ENCODE results near the gene GHRL.
A peak's percentile ranks its signal among the peaks of the same experiment; 100 is the strongest.

The GHRL gene

DNA sequence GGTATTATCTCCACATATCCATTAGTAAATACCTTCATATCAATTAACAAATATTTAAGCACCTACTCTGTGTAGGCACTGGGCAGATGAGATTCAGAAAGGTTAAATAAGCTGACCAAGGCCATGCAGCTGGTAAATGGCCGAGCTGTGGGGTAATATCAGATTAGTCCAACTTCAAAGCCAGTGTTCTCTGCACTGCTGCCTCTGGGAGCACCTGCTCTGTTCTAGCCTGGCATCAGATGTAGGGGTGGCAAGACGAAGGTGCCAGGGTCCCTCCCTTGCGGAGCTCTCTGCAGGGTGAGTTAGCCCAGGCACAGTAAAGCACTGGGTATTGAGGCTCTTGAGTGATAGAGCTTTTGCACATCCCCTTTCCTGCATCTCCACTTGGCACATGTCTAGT is 39.0 kb downstream of the GHRL start:
- no peak overlapping the region for H3K9ac ChIP-seq (ENCODE audit: low read length)
- H3K36me3 ChIP-seq (ENCODE audit: control insufficient read depth, insufficient read depth, low read length, severe bottlenecking): peaks cover 36% of the 10 kb centered on the region
- DNase-seq (ENCODE audit: low read depth): no peak
- no peak overlapping the region for H3K4me3 ChIP-seq (ENCODE audit: low read length)
- H3K27me3 ChIP-seq (replicated peaks; ENCODE audit: control insufficient read depth, insufficient read depth, low read length): no peaks in the 10 kb centered on the region
- H3K4me1 ChIP-seq (ENCODE audit: control insufficient read depth, insufficient read depth, low read length): peaks cover 19% of the 10 kb centered on the region
- H3K9me3 ChIP-seq (ENCODE audit: control insufficient read depth, low read length): no peaks in the 10 kb centered on the region

DNA sequence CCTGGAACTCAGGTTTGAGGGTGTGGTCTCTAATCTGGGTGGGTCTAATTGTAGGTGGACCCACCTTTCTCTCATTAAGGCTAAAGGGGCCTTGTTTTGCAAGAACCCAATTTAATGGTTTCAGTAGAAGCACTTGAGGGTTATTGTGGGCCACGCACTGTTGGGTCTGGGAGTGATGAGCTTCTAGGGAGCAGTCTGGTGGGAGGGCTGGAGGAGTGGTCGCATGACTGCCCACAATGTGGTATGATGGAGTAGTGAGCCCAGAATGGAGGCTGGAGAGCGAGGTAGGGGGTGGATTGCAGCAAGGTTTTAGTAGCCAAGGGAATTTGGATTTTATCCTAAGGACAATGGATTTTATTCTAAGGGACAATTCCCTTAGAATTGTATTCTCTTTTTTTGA is 41.7 kb downstream of the GHRL start:
- Histone ChIP-seq H3K9ac (ENCODE audit: low read length) (no peak overlapping the region), H3K9me3 (ENCODE audit: control insufficient read depth, low read length) (peaks cover 2% of the 10 kb centered on the region), H3K36me3 (ENCODE audit: control insufficient read depth, insufficient read depth, low read length, severe bottlenecking) (peaks cover 30% of the 10 kb centered on the region), H3K4me3 (ENCODE audit: low read length) (peak overlapping the region; percentile 95), H3K27me3 (replicated peaks; ENCODE audit: control insufficient read depth, insufficient read depth, low read length) (no peaks in the 10 kb centered on the region), H3K4me1 (ENCODE audit: control insufficient read depth, insufficient read depth, low read length) (peaks cover 23% of the 10 kb centered on the region)
- DNase-seq (ENCODE audit: low read depth): no peak

DNA sequence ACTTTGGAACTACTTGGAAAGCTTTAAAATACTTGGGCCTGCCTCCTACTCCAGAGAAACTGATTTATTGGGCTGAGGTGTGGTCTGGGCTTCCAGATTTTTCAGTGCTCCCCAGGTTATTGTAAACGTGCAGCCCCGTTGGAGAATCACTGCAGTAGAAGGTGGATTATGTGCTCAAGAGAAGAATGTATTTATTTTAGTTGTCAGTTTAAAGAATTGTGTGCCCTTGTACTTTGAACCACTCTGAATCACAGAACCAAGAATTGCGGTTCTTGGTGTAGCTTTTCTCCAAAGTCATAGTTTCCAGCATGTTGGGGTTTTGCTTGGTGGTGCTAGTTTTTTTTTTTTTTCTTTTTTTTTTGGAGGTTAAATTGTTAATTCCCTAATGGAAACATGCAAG is 42.9 kb downstream of the GHRL start:
- peaks cover 26% of the 10 kb centered on the region for H3K36me3 ChIP-seq (ENCODE audit: control insufficient read depth, insufficient read depth, low read length, severe bottlenecking)
- H3K4me3 ChIP-seq (ENCODE audit: low read length): peak overlapping the region; percentile 95
- H3K9ac ChIP-seq (ENCODE audit: low read length): peak overlapping the region; percentile 92
- peaks cover 23% of the 10 kb centered on the region for H3K4me1 ChIP-seq (ENCODE audit: control insufficient read depth, insufficient read depth, low read length)
- DNase-seq (ENCODE audit: low read depth): peak; percentile 44
- no peaks in the 10 kb centered on the region for H3K27me3 ChIP-seq (replicated peaks; ENCODE audit: control insufficient read depth, insufficient read depth, low read length)
- H3K9me3 ChIP-seq (ENCODE audit: control insufficient read depth, low read length): peaks cover 14% of the 10 kb centered on the region

DNA sequence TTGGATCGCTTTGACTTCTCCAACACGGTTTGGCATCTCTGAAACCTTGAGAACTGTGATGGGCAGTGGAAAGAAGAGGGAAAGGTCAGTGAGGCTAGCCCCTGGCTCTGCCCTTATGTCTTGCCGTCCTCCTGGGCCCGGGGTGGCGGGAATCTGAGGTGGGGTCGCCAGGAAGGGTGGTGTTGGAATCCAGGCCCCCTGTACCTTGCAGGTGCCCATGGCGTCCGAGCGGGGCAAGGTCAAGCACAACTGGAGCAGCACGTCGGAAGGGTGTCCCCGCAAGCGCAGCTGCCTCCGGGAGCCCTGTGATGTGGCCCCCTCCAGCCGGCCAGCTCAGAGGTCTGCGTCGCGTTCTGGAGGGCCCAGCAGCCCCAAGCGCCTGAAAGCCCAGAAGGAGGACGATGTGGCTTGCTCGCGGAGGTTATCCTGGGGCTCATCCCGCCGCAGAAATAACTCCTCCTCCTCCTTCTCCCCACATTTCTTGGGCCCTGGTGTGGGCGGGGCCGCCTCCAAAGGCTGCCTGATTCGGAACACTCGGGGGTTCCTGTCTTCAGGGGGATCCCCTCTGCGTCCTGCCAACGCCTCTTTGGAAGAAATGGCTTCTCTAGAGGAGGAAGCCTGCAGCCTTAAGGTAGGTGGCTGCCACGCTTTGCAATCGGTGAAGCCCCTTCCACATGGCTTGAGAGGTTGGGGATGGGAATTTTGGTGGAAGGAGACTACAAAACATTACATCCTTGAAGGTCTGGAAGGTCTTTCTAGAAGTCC is 43.6 kb downstream of the GHRL start:
- H3K9me3 ChIP-seq (ENCODE audit: control insufficient read depth, low read length): peaks cover 19% of the 10 kb centered on the region

DNA sequence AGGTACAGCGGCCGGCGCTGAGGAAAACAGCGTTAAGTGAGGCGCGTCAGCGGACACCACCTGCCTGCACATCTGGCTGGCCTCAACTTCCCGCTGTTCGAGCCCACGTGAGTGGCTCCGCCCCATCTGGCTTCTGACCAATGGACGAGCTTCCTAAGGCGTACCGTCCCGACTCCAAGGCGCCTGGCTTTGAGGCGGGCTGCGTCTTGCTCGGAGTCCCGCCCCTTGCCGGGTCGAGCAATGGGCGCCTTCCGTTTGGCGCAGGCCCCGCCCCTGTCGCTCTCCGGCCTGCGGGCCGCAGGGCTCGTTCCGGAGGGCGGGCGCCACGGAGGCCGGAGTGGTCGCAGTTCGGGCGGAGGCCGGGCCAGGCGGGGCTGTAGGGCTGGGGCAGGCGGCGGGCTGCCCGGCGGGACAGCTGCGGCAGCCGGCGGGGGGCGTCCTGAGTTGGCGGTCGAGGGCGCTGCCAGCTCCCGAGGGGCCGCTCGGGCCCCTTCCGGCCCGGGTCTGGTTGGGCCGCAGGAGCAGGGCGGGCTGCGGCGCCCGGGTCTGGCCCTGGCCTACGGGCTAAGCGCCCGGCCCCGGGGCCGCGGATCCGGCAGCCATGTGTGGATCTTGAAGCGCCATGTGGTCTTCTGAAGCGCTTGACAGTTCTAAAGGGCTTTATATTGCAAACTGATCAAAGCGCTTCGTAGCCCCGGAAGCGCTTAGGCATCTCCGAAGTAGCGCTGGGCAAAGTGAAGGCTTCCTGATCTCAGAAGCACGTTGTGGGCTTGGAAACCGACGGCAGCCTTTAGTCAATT is 44.4 kb downstream of the GHRL start, which contains the start of gene TATDN2:
TSS of gene TATDN2 (plus strand) at position 276 of the 800 bp plus-strand sequence. CDS start 742 bp downstream, outside the sequence.
- Histone ChIP-seq H3K9me3 (ENCODE audit: control insufficient read depth, low read length) (peaks cover 19% of the 10 kb centered on the region), H3K27me3 (replicated peaks; ENCODE audit: control insufficient read depth, insufficient read depth, low read length) (no peaks in the 10 kb centered on the region), H3K4me1 (ENCODE audit: control insufficient read depth, insufficient read depth, low read length) (peaks cover 23% of the 10 kb centered on the region), H3K36me3 (ENCODE audit: control insufficient read depth, insufficient read depth, low read length, severe bottlenecking) (peaks cover 22% of the 10 kb centered on the region), H3K4me3 (ENCODE audit: low read length) (peak within 1 kb of the TSS; percentile 95), H3K9ac (ENCODE audit: low read length) (peak within 1 kb of the TSS; percentile 92)
- peak; percentile 99 for DNase-seq (ENCODE audit: low read depth)

More for the DNA sequence above, 43.6 kb downstream of the GHRL start:
- DNase-seq (ENCODE audit: low read depth): peak; percentile 51
- H3K9ac ChIP-seq (ENCODE audit: low read length): peak overlapping the region; percentile 92
- H3K36me3 ChIP-seq (ENCODE audit: control insufficient read depth, insufficient read depth, low read length, severe bottlenecking): peaks cover 29% of the 10 kb centered on the region
- H3K4me3 ChIP-seq (ENCODE audit: low read length): peak overlapping the region; percentile 95
- no peaks in the 10 kb centered on the region for H3K27me3 ChIP-seq (replicated peaks; ENCODE audit: control insufficient read depth, insufficient read depth, low read length)
- peaks cover 23% of the 10 kb centered on the region for H3K4me1 ChIP-seq (ENCODE audit: control insufficient read depth, insufficient read depth, low read length)

DNA sequence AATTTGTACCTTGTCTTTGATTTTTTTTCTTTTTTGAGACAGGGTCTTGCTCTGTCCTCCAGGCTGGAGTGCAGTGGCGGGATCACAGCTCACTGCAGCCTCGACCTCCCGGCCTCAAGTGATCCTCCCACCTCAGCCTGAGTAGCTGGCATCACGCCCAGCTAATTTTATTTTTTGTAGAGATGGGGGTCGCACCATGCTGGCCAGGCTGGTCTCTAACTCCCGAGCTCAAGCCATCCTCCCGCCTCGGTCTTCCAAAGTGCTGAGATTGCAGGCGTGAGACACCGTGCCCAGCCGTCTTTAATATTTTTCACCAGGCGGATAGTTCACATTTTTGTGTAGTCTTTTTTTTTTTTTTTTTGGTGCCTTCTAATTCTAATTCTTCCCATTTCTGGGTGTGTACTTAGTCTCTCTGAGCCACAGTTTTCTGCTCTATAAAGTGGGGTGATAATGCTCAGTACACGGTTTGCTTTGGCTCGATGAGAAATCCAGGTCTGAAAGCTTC is 45.0 kb downstream of the GHRL start:
- Histone ChIP-seq H3K4me3 (ENCODE audit: low read length) (peak overlapping the region; percentile 95), H3K9ac (ENCODE audit: low read length) (peak overlapping the region; percentile 92), H3K9me3 (ENCODE audit: control insufficient read depth, low read length) (peaks cover 19% of the 10 kb centered on the region), H3K4me1 (ENCODE audit: control insufficient read depth, insufficient read depth, low read length) (peaks cover 23% of the 10 kb centered on the region), H3K36me3 (ENCODE audit: control insufficient read depth, insufficient read depth, low read length, severe bottlenecking) (peaks cover 17% of the 10 kb centered on the region), H3K27me3 (replicated peaks; ENCODE audit: control insufficient read depth, insufficient read depth, low read length) (no peaks in the 10 kb centered on the region)
- DNase-seq (ENCODE audit: low read depth): no peak

DNA sequence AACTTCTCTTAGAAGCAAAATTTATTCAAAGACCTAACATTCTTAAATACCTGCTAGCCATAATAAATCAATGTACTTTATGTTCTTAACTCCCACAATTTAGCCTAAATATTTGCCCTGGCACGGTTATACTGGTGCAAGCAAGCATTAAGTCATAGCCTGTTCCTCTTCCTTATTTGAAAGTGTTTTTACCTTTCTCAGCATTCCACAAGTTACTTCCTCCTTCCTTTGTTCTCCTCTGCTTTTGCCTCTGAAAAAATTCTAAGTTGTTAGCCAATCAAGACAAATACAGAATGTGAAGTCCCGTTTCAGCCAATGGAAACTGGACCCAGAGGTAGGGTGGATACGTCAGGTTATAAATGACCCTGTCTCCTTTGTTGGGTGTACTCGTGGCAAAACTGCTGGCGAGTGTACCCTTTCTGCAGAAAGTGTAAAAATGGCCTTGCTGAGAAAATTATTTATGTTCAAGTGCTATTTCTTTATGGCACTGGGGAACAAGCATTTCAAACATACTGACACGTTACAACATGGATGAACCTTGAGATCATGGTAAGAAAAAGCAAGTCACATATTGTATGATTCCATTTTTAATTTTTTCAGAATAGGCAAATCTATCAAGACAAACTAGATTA is 47.5 kb downstream of the GHRL start:
- H3K27me3 ChIP-seq (replicated peaks; ENCODE audit: control insufficient read depth, insufficient read depth, low read length): no peaks in the 10 kb centered on the region
- no peak overlapping the region for H3K4me3 ChIP-seq (ENCODE audit: low read length)
- peaks cover 11% of the 10 kb centered on the region for H3K4me1 ChIP-seq (ENCODE audit: control insufficient read depth, insufficient read depth, low read length)
- H3K9me3 ChIP-seq (ENCODE audit: control insufficient read depth, low read length): peaks cover 19% of the 10 kb centered on the region
- no peak overlapping the region for H3K9ac ChIP-seq (ENCODE audit: low read length)
- DNase-seq (ENCODE audit: low read depth): no peak
- peaks cover 21% of the 10 kb centered on the region for H3K36me3 ChIP-seq (ENCODE audit: control insufficient read depth, insufficient read depth, low read length, severe bottlenecking)

DNA sequence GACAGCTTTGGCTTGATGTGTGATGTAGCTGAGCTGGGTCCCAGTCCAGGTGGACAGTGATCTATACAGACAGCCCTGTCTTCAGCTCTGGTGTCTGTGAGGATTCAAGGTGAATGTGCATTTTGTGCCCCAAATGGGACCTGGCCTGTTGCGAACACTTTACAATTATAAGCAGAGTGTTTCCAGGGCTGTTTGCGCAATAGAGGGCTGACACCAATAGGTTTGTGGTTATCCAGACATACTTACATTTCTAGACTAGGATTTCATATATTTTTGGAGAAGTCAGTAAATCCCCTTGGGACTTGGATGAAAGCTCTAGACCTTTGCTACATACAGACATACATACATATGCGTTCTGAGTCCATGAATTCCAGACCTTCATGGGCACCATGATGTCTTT is 48.7 kb downstream of the GHRL start:
- Histone ChIP-seq H3K4me1 (ENCODE audit: control insufficient read depth, insufficient read depth, low read length) (peaks cover 4% of the 10 kb centered on the region), H3K9me3 (ENCODE audit: control insufficient read depth, low read length) (peaks cover 19% of the 10 kb centered on the region), H3K27me3 (replicated peaks; ENCODE audit: control insufficient read depth, insufficient read depth, low read length) (no peaks in the 10 kb centered on the region), H3K4me3 (ENCODE audit: low read length) (no peak overlapping the region), H3K9ac (ENCODE audit: low read length) (no peak overlapping the region), H3K36me3 (ENCODE audit: control insufficient read depth, insufficient read depth, low read length, severe bottlenecking) (peaks cover 23% of the 10 kb centered on the region)
- DNase-seq (ENCODE audit: low read depth): peak; percentile 46

DNA sequence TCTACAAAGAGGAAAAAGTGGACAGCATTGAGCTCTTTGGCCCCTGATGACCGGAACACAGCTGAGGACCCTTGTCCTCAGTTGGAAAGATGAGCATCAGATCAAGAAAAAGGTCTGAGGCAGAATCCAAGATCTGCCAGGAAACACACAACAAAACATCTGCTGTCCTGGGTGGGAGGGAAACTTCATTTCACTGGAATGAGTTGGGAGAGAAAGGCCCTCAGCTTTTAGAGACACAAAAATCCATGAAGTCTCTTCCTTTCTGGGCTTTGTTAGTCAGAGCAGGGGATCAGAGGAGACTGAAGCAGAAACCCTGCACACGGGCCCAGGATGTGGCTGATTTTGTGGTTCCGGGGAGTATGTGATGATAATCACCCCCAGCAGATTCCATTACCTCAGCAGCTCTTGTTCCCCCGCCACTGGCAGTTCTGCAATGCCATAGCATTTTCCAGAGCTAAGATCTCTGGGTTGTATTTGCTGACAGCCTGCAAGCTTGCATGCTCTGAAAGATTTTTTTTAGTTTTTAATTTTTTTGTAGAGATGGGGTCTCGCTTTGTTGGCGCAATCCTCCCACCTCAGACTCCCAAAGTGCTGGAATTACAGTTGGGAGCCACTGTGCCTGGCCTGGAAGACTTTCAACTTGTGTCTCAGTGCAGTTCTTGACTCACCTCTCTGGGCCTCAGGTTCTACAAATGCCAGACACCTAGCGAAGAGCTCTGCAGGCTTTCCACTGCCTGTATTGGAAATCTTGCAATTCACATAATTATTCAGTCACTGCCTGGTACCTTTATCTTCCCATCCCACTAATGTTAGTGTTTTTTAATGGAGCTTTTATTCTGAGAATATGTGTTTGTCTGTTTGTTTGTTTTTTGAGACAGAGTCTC is 50.3 kb downstream of the GHRL start:
- H3K4me3 ChIP-seq (ENCODE audit: low read length): no peak overlapping the region
- no peaks in the 10 kb centered on the region for H3K27me3 ChIP-seq (replicated peaks; ENCODE audit: control insufficient read depth, insufficient read depth, low read length)
- no peaks in the 10 kb centered on the region for H3K4me1 ChIP-seq (ENCODE audit: control insufficient read depth, insufficient read depth, low read length)
- peaks cover 29% of the 10 kb centered on the region for H3K36me3 ChIP-seq (ENCODE audit: control insufficient read depth, insufficient read depth, low read length, severe bottlenecking)
- DNase-seq (ENCODE audit: low read depth): peak; percentile 52
- H3K9me3 ChIP-seq (ENCODE audit: control insufficient read depth, low read length): peaks cover 19% of the 10 kb centered on the region
- no peak overlapping the region for H3K9ac ChIP-seq (ENCODE audit: low read length)

DNA sequence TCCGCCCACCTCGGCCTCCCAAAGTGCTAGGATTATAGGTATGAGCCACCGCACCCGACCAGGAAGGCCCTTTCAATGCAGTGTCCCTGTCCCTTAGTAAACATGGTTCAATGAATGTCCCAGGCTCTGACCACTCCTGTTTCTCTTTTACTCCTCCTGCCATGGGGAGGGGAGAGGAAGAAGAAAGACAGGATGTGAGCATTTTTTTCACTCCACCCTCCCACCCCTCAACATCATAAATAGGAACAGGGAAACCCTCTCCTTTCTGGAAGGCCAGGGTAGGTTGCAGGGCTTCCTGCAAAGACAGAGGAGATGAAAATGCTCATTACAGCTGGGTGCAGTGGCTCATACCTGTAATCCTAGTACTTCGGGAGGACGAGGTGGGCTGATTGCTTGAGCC is 51.9 kb downstream of the GHRL start:
- H3K4me1 ChIP-seq (ENCODE audit: control insufficient read depth, insufficient read depth, low read length): no peaks in the 10 kb centered on the region

More for the DNA sequence above, 51.9 kb downstream of the GHRL start:
- DNase-seq (ENCODE audit: low read depth): no peak
- no peak overlapping the region for H3K4me3 ChIP-seq (ENCODE audit: low read length)
- H3K9ac ChIP-seq (ENCODE audit: low read length): no peak overlapping the region
- peaks cover 15% of the 10 kb centered on the region for H3K9me3 ChIP-seq (ENCODE audit: control insufficient read depth, low read length)
- H3K27me3 ChIP-seq (replicated peaks; ENCODE audit: control insufficient read depth, insufficient read depth, low read length): no peaks in the 10 kb centered on the region
- peaks cover 38% of the 10 kb centered on the region for H3K36me3 ChIP-seq (ENCODE audit: control insufficient read depth, insufficient read depth, low read length, severe bottlenecking)

Measured in adipocyte (in vitro differentiated cells).